Tongue (tissue), 3 donors: ENCODE data around the gene GOLGA8O. TPM values are rescaled to one million over a fixed set of nuclear protein-coding genes. Genes with fewer than 3 reads are reported as not detected.
"Not testable (repeated sequence)": the region's sequence is repeated elsewhere in the genome, so short reads cannot be mapped to it uniquely, and the experiment has no call there.

Experiments used
- DNase-seq: peaks from one replicate; pipeline ENCODE4 v3.0.0-alpha.2; 2015
- small RNA-seq: library from RNA; depleted of rRNA; stranded (forward); fragments of <200 nt; gene quantifications from one replicate; pipeline ENCODE3, GENCODE V24; 2014; ENCODE audit warnings: low replicate concordance
- total RNA-seq: library from RNA; depleted of rRNA; stranded (reverse); fragments of >200 nt; gene quantifications from one replicate; pipeline ENCODE4 v1.2.3, GENCODE V29; 2014

GOLGA8O gene, protein sequence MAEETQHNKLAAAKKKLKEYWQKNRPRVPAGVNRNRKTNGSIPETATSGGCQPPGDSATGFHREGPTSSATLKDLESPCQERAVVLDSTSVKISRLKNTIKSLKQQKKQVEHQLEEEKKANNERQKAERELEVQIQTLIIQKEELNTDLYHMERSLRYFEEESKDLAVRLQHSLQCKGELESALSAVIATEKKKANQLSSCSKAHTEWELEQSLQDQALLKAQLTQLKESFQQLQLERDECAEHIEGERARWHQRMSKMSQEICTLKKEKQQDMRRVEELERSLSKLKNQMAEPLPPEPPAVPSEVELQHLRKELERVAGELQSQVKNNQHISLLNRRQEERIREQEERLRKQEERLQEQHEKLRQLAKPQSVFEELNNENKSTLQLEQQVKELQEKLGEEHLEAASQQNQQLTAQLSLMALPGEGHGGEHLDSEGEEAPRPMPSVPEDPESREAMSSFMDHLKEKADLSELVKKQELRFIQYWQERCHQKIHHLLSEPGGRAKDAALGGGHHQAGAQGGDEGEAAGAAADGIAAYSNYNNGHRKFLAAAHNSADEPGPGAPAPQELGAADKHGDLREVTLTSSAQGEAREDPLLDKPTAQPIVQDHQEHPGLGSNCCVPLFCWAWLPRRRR
- total RNA-seq, result 0.92 TPM

- DNase-seq, result not testable (repeated sequence)
Observed at GRCh38 chr15:32455534-32455933, at the start of gene GOLGA8O. TSS of gene GOLGA8O (minus strand) at chr15:32455634. CDS start at chr15:32455536, 98 bp downstream.

GRCh38 chr15:32504152-32504811 is 48.8 kb upstream of the GOLGA8O start:
- not testable (repeated sequence) for DNase-seq

GRCh38 chr15:32502946-32503345 is 47.5 kb upstream of the GOLGA8O start:
- DNase-seq, result peak; percentile 68

DNA sequence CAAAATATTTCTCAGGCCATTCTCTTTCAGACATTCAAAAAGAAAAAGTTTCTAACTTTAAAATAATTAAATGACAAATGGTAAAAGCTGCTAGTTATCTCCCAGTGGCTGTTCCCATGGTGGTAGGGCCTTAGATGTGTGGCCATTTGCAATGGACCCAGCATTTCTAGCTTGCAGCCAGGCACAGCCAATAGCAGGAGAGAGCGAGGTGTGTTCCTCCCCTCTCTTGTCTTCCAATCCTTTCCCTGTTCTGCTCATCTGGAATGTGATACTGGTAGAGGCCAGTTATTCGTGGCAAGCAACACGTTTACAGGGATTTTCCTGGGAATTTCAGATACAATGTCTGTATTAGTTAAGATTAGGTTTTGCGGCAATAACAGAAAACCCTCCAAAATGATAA is 37.3 kb upstream of the GOLGA8O start:
- DNase-seq, result not testable (repeated sequence)

DNA sequence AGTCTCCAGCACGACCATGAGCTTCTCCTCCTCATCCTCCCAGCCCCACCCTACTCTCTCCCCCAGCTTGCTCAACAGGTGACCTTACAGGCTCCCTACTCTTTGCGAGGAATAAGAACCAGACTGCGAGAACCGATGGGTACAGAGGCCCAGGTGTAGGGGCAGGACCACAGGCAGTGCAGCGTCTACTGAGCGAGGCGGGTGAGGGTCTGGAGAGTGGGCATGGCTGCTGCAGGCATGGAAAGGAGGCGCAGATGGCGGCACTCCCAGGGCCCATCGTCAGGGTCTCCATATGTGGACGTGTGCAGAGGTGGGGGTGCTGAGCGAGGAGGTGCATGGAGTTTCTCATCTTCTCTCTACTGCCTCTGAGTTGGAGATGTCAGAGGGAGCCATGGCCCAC is 31.0 kb upstream of the GOLGA8O start:
- not testable (repeated sequence) for DNase-seq

- not testable (repeated sequence) for DNase-seq
Observed at GRCh38 chr15:32483377-32483776, 27.9 kb upstream of the GOLGA8O start.

- DNase-seq, result not testable (repeated sequence)
Observed at GRCh38 chr15:32481683-32482082, 26.2 kb upstream of the GOLGA8O start.

GRCh38 chr15:32468076-32468475 is 12.6 kb upstream of the GOLGA8O start:
- DNase-seq, result not testable (repeated sequence)

DNA sequence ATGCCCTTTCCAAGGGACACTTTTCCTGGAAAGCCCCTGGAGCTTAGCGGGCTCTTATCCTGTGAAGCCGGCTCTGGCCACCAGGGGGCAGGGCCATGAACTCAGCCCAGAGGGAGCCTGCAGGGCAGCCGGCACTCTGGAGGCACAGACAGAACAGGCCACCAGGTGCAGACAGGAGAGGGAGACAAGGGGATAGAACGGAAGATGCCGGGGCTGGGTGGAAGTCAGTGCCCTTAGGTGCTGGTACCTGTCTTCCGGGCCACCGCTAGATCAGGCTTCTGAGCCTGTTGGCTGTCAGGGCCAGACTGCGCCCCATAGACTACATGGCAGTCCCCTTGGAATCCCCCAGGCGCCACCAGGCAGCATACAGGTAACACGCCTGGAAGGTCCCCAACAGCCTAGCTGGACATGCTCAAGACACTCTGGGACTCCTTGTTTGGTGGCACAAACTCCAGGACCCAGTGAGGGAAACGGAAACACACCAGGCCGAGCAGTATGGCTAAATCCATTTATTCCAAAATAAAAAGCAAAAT is 14.9 kb downstream of the GOLGA8O start:
- not testable (repeated sequence) for DNase-seq

DNA sequence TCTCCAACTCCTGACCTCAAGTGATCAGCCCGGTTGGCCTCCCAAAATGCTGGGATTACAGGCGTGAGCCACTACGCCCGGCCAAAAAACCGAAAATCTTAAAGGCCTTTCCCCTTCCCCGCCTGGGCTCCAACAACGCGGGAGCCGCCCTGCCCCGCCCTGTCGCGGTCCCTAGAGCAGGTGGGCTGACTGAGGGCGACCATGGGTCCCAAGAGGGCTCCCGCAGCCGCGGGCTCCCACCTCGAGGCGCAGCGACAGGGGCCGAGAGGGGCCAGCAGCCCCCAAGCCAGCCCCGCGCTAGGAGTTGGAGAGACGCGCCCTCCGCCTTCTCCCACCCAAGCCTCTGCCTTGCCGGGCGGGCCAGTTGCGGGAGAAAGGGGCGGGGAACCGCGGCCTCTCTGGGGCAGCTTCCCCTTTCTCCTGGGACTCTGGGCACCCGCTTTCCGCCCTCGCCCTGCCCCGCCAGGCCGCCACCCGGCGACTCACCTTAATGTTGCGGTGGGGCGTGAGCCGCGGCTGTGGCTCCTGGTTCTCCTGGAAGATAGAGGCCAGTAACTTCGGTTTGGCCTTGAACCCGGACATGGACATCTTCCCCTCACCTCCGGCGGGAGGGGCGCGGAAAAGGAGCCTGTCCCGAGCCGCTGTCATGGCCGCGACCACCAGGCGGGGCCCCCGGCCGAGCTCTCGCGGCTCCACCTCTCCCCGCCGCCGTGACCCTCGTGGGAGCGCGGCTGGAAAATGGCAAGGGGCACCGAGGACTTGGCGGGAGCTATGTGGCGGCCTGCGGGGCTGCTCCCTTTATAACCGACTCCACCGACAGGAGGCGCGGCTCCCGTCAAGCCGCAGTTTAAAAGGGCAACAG is 21.1 kb downstream of the GOLGA8O start:
- not testable (repeated sequence) for DNase-seq

DNA sequence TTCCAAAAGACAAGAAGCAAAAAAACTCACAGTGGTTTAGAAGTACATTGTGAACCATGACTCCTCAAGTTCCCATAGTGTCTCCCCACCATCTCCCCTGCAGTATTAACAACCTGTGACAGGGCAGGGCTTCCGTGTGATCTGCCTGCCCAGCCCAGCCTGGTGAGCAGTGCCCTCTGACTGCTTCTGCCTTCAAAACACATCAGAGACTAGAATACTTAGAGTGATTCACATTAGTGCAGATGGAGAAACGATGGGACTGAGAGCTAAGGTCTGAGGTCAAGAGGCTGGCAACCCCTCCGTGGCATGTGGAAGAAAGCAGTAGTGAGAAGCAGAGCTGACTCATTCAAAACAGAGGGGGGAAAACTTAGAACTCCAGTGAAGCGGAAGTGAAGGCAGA is 27.8 kb downstream of the GOLGA8O start:
- not testable (repeated sequence) for DNase-seq

DNA sequence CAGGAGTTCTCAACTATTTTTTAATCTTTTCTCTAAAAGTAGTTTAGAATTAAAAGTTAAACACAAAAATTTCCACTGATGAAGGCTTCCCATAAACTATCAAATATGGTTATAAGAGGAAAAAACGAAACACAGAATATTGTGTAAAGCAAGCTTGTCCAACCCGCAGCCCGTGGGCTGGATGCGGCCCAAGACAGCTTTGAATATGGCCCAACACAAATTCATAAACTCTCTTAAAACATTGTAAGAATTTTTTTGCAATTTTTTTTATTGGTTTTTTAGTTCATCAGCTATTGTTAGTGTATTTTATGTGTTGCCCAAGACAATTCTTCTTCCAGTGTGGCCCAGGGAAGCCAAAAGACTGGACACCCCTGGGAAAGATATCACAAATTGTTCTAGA is 28.9 kb downstream of the GOLGA8O start:
- DNase-seq, result peak; percentile 51

DNA sequence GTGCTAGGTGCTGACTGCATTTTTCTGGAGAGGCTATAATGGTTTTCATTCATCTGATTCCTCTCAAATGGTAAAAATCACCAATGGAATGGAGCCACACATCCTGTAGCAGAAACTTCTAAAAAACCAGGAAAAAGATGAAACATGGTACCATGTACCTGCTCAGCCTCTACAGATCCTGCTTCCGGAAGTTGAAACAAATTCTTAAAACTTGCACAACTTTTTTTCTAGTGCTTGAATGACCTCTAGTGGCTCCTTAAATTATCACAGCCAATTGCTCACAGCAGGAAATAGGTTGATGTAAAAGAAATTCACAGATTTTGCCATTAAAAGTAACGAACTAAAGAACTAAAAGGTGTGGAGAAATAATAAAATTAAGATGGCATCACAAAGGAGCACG is 47.5 kb downstream of the GOLGA8O start:
- DNase-seq, result not testable (repeated sequence)

- DNase-seq, result not testable (repeated sequence)
Observed at GRCh38 chr15:32403192-32403591, 52.2 kb downstream of the GOLGA8O start, which contains the start of gene GOLGA8K. TSS of gene GOLGA8K (minus strand) at chr15:32403292. CDS start at chr15:32403194, 98 bp downstream.

DNA sequence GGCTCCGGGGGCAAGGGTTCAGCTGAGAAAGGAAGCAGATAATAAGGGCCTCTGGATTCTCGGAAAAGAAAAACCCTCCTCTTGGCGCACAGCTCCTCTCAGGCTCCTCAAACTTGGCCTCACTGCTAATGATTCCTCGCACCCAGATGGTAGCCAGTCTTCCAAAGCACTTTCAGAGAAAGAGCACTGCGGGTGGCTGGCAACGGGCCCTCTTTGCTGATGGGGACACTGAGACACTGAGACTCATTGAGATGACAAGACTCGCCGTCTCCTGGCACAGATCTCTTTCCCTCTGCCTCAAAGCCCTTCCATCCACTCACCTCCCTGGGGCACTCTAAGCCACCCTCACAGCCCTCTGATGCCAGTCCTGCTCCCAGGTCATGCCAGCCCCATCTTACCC is 58.9 kb downstream of the GOLGA8O start:
- not testable (repeated sequence) for DNase-seq

Small RNAs within 50 kb of the gene (small RNA-seq; reads per million reads assigned to genes)
- not detected for gene AC135983.5
- not detected for gene RF00096
- not detected for gene RN7SL539P

Other genes with a start within 250 kb of the GOLGA8O start
- gene GOLGA8K, start 52.3 kb downstream of the GOLGA8O start, total RNA-seq, result not detected
- 12.8 TPM for gene GOLGA8N, start 137.8 kb upstream of the GOLGA8O start, total RNA-seq
- gene ARHGAP11A, start 159.9 kb upstream of the GOLGA8O start, total RNA-seq, result 11.1 TPM
- 9.2 TPM for gene SCG5, start 186.1 kb upstream of the GOLGA8O start, total RNA-seq